BE2C (cell line): ENCODE results near the gene ERCC2.
"Not testable (repeated sequence)": the region's sequence is repeated elsewhere in the genome, so short reads cannot be mapped to it uniquely, and the experiment has no call there.

Source experiments
- DNase-seq: peaks from one replicate; pipeline ENCODE4 v3.0.0-alpha.2; 2020
- H3K27me3 ChIP-seq: fragments of 250-450 bp; sonication (Bioruptor Pico); 2 replicates; pipeline ENCODE4 v1.5.1; 2020; ENCODE audit warnings: mild to moderate bottlenecking
- H3K36me3 ChIP-seq: fragments of 250-450 bp; sonication (Bioruptor Pico); 2 replicates; pipeline ENCODE4 v1.5.1; 2020; ENCODE audit warnings: mild to moderate bottlenecking
- H3K4me1 ChIP-seq: fragments of 250-450 bp; sonication (Bioruptor Pico); 2 replicates; pipeline ENCODE4 v1.5.1; 2020
- H3K4me3 ChIP-seq: 2 replicates; pipeline ENCODE4 v1.5.1; 2011; ENCODE audit warnings: low read depth, low read length
- H3K9me3 ChIP-seq: fragments of 250-450 bp; sonication (Bioruptor Pico); 2 replicates; pipeline ENCODE4 v1.5.1; 2020
- TF ChIP-seq, protein P1 (sequence below): IDR thresholded peaks from 2 replicates; pipeline ENCODE4 v1.5.1; 2012; ENCODE audit warnings: mild to moderate bottlenecking, low read depth, low read length

The ERCC2 gene

DNA sequence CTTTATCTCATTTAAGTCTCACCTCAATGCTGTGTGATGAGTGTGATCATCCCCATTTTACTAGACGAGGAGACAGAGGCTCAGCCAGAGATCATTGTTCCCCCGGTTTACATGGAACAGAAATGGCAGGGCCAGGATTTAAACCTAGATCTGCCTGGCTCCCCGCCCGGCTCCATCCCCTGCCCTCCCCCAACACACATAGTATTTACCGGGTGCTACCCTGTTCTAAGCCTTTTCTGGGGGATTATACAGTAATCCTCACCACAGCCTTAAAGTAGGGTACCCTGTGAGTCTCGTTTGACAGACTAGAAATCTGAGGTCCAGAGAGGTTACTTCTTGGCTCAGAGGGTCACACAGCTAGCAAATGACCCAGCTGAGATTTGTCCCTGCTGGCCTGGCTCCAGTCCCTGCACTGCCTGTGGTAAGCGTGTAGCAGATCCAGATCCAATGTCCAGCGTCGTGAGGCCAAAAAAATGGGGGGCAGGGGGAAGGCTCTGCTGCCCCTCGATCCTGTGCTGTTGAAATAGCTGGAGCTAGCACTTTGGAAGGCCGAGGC, 33.6 kb downstream of the ERCC2 start:
- no peaks in the 10 kb centered on the region for H3K4me1 ChIP-seq
- H3K4me3 ChIP-seq = no peak overlapping the region
- no peak for DNase-seq
- H3K9me3 ChIP-seq = no peaks in the 10 kb centered on the region
- TF ChIP-seq, protein P1, sequence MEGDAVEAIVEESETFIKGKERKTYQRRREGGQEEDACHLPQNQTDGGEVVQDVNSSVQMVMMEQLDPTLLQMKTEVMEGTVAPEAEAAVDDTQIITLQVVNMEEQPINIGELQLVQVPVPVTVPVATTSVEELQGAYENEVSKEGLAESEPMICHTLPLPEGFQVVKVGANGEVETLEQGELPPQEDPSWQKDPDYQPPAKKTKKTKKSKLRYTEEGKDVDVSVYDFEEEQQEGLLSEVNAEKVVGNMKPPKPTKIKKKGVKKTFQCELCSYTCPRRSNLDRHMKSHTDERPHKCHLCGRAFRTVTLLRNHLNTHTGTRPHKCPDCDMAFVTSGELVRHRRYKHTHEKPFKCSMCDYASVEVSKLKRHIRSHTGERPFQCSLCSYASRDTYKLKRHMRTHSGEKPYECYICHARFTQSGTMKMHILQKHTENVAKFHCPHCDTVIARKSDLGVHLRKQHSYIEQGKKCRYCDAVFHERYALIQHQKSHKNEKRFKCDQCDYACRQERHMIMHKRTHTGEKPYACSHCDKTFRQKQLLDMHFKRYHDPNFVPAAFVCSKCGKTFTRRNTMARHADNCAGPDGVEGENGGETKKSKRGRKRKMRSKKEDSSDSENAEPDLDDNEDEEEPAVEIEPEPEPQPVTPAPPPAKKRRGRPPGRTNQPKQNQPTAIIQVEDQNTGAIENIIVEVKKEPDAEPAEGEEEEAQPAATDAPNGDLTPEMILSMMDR = no peak
- H3K27me3 ChIP-seq = peaks cover 5% of the 10 kb centered on the region; the same call in 1 of the 2 replicates
- H3K36me3 ChIP-seq = no peaks in the 10 kb centered on the region

DNA sequence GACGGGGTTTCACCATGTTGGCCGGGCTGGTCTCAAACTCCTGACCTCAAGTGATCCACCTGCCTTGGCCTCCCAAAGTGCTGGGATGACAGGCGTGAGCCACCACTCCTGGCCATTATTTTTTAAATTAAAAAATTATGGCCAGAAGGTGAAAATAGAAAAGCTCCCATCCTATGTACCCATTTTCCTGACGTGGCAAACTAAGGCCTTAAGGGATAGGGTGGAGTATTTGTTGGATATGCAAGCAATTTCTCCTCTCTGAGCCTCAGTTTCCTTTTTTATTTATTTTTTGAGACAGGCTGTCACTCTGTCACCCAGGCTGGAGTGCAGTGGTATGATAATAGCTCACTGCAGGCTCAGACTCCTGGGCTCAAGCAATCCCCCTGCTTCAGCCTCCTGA, 35.5 kb downstream of the ERCC2 start:
- not testable (repeated sequence) for H3K9me3 ChIP-seq, H3K36me3 ChIP-seq, H3K27me3 ChIP-seq, H3K4me1 ChIP-seq, H3K4me3 ChIP-seq, DNase-seq

GRCh38 chr19:45333609-45334303, 36.6 kb downstream of the ERCC2 start:
- DNase-seq = no peak
- no peaks in the 10 kb centered on the region for H3K36me3 ChIP-seq
- no peak overlapping the region for H3K4me3 ChIP-seq
- no peaks in the 10 kb centered on the region for H3K4me1 ChIP-seq
- no peaks in the 10 kb centered on the region for H3K9me3 ChIP-seq
- H3K27me3 ChIP-seq = no peaks in the 10 kb centered on the region
- TF ChIP-seq, protein P1 = no peak

DNA sequence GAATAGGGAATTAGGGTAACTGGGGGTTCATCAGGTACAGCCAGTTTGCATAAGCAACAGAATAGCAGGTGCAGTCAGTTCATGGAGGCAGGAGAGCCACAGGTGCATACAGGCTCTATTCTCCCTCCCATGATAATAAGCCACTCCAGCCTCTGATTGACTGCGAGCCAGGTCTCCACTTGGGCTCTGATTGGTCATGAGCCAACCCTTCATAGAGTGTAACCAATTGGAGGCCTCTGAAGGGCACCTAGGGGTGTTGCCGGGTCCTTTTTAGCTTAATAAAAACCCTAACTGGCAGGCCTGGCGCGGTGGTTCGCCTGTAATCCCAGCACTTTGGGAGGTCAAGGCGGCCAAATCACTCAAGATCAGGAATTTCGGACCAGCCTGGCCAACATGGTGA, 39.0 kb downstream of the ERCC2 start:
- no peak for DNase-seq

GRCh38 chr19:45327404-45328143, 42.8 kb downstream of the ERCC2 start:
- TF ChIP-seq, protein P1 = no peak
- no peak for DNase-seq
- H3K4me3 ChIP-seq = no peak overlapping the region

More for the DNA sequence above, 39.0 kb downstream of the ERCC2 start:
- Histone ChIP-seq H3K9me3 (no peaks in the 10 kb centered on the region), H3K4me3 (no peak overlapping the region), H3K36me3 (no peaks in the 10 kb centered on the region), H3K27me3 (no peaks in the 10 kb centered on the region), H3K4me1 (no peaks in the 10 kb centered on the region)
- TF ChIP-seq, protein P1 = no peak

GRCh38 chr19:45324349-45324907, 45.9 kb downstream of the ERCC2 start:
- no peak for DNase-seq
- Histone ChIP-seq H3K4me3 (no peak overlapping the region), H3K4me1 (no peaks in the 10 kb centered on the region), H3K36me3 (no peaks in the 10 kb centered on the region), H3K27me3 (no peaks in the 10 kb centered on the region), H3K9me3 (no peaks in the 10 kb centered on the region)
- TF ChIP-seq, protein P1 = no peak

More at GRCh38 chr19:45327404-45328143, 42.8 kb downstream of the ERCC2 start:
- H3K4me1 ChIP-seq = no peaks in the 10 kb centered on the region
- no peaks in the 10 kb centered on the region for H3K36me3 ChIP-seq
- H3K9me3 ChIP-seq = no peaks in the 10 kb centered on the region
- no peaks in the 10 kb centered on the region for H3K27me3 ChIP-seq
